ENCODE data around the gene PTH2.

Gene PTH2, protein sequence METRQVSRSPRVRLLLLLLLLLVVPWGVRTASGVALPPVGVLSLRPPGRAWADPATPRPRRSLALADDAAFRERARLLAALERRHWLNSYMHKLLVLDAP

DNA sequence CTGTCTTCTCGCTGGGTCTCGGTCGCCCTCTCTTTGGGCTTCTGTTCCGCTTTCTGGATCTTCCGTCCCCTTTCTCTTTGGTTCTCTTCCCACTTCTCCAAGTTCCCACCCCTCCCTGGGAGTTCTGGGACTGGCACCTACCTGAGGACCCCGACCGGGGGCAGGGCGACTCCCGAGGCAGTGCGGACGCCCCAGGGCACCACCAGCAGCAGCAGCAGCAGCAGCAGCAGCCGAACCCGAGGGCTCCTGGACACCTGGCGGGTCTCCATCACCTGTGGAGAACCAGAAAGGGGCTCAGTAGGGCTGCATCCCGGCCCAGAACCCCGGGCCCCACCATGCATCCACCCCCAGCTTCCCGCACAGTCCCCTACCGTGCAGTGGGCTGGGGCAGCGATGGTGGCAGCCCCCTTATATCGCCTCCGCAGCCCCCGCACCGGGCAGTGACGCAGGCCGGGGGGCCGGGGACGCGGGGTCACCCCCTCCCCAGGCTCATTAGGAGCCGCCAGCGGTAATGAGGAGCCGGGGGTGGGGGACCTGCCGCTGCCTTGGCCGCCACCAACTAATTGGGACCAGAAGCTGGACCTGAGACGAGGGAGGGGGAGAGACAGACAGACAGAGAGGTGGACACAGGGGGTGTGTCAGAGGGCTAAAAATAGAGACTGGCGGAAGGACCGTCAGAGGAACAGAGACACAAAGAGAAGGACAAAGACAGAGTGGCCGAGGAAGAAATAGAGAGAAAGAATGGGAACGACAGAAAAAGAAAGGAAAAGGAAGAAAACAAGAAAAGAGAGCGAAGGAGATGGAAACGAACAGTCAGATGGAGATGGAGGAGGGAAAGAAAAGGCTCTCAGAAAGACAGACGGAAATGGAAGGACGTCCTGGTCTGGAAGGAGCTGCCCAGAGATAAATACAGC, at the start of gene PTH2:
PTH2 (minus strand) TSS at position 371 of the 914 bp plus-strand sequence; CDS start at position 269, 102 bp downstream.
- TF ChIP-seq, protein P1, sequence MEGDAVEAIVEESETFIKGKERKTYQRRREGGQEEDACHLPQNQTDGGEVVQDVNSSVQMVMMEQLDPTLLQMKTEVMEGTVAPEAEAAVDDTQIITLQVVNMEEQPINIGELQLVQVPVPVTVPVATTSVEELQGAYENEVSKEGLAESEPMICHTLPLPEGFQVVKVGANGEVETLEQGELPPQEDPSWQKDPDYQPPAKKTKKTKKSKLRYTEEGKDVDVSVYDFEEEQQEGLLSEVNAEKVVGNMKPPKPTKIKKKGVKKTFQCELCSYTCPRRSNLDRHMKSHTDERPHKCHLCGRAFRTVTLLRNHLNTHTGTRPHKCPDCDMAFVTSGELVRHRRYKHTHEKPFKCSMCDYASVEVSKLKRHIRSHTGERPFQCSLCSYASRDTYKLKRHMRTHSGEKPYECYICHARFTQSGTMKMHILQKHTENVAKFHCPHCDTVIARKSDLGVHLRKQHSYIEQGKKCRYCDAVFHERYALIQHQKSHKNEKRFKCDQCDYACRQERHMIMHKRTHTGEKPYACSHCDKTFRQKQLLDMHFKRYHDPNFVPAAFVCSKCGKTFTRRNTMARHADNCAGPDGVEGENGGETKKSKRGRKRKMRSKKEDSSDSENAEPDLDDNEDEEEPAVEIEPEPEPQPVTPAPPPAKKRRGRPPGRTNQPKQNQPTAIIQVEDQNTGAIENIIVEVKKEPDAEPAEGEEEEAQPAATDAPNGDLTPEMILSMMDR (IDR thresholded peaks at IDR 0.05; ENCODE audit: insufficient read depth, missing control alignments): no peak
- DNase-seq (ENCODE audit: insufficient read length, low spot score) (no peak), FAIRE-seq (no peak)

DNA sequence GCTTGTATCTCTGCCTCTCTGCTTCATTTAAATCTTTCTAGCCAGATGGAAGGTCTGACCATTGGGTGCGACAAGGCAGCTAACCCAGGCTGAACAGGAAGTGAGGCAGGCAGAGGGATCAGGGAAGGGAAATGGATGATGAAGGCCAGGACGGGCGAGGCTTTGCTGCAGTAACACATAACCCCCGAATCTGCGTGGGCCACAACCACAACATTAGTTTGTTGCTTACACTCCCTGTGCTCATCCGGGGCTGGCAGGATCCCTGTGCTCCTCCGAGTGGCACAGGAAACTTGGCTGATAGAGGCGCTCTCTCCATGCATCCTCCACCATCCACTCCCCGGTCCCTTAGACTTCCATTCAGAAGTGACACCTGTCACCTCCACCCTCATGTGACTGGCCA, 49.7 kb upstream of the PTH2 start:
- DNase-seq (ENCODE audit: insufficient read length, low spot score): no peak
- FAIRE-seq: no peak
- TF ChIP-seq, protein P1 (IDR thresholded peaks at IDR 0.05; ENCODE audit: insufficient read depth, missing control alignments): no peak

DNA sequence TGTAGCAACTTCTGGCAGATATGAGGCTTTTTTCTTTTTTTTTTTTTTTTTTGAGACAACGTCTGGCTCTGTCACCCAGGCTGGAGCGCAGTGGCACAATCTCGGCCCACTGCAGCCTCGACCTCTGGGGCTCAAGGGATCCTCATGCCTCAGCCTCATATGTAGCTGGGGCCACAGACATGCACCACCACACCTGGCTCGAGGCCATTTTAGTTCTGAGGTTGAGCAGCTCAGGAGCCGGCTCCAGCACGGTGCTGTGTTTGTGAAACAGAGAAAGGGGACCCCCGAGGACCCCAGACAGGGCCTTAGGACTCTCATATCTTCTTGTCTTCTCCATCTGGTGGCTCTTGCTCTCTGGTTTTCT, 47.4 kb upstream of the PTH2 start:
- DNase-seq (ENCODE audit: insufficient read length, low spot score) (no peak), FAIRE-seq (no peak)
- TF ChIP-seq, protein P1 (IDR thresholded peaks at IDR 0.05; ENCODE audit: insufficient read depth, missing control alignments): no peak

DNA sequence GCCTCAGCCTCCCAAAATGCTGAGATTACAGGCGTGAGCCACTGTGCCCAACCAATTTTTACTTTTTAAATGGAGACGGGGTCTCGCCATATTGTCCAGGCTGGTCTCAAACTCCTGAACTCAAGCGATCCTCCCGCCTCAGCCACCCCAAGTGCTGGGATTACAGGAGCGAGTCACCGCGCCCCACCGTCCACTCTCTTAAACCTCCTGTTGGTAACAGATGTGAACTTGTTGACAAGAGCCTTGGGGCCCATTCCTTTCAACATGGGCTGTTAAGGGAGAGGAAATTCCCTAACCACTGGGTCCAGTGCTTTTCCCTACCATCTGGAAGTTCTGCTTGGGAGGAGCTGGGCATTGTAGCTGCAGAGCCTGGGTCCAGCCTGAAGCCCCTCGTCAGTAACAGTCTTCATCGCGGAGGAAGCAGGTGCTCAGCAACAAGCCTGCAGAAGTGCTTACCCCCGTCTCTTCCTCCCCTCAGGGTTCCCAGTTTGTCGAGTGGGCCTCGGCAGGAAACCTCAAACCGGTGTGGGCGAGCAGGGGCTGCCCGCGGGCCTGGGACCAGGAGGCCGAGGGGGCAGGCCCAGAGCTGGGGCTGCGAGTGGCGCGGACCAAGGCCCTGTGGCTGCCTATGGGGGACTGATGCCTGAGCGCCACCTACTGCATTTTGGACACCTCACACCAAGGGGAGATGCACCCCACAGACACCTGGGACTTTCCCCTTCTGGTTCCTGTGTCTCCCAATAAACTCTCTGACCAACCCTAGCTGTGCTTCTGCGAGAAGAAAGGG, 46.8 kb upstream of the PTH2 start:
- TF ChIP-seq, protein P1 (IDR thresholded peaks at IDR 0.05; ENCODE audit: insufficient read depth, missing control alignments): peak; percentile 3
- FAIRE-seq: no peak
- no peak for DNase-seq (ENCODE audit: insufficient read length, low spot score)

DNA sequence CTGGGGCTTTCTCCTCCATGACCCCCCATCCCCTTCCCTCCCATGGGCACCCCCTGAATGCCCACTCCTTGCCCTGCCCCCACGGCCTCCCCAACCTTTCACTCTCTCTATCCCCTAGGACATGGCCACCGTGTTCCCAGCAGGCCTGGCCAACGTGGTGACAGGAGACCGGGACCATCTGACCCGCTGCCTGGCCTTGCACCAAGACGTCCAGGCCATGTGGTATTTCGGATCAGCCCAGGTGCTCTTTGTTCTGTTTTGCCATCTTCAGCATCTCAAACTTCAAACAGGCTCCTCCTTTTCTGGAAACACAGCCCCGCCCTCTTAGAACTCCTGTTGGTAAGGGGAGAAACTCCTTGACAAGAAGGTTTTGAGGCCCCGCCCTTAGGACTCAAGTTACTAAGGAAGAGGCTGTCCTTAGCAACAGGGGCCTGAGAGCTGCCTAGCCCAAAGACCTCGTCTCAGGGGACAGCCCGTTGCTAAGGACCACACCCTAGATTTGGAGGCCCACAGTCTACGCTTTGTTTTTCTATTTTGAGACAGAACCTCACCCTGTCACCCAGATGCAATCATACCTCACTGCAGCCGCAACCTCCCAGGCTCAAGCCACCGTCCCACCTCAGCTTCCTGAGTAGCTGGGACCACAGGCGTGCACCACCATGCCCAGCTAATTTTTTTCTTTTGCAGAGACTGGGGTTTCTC, 45.7 kb upstream of the PTH2 start:
- FAIRE-seq: no peak
- DNase-seq (ENCODE audit: insufficient read length, low spot score): no peak
- TF ChIP-seq, protein P1 (IDR thresholded peaks at IDR 0.05; ENCODE audit: insufficient read depth, missing control alignments): no peak

DNA sequence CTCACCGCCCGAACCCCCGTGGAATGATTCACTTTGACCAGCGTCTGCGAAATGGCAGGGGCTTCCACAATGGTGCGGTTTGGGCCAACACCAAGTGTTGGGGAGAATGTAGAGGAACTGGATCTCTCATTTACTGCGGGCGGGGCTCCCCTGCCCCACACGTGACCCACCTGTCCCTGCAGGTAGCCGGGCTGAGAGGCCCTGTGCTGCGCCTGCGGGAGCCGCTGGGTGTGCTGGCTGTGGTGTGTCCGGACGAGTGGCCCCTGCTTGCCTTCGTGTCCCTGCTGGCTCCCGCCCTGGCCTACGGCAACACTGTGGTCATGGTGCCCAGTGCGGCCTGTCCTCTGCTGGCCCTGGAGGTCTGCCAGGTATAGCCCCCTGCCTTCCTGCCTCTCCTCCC, 45.0 kb upstream of the PTH2 start:
- DNase-seq (ENCODE audit: insufficient read length, low spot score) (no peak), FAIRE-seq (no peak)
- TF ChIP-seq, protein P1 (IDR thresholded peaks at IDR 0.05; ENCODE audit: insufficient read depth, missing control alignments): no peak

Measured in D721Med (cell line).